CD4-positive, alpha-beta T cell treated with Interleukin-10 for 1 hour (primary cell): ENCODE data around the gene PRIM1.
"Not testable (repeated sequence)": the region's sequence is repeated elsewhere in the genome, so short reads cannot be mapped to it uniquely, and the experiment has no call there.

Experiments used
- DNase-seq: peaks from one replicate; pipeline ENCODE4 v3.0.0-alpha.2; 2020

The PRIM1 gene

DNA sequence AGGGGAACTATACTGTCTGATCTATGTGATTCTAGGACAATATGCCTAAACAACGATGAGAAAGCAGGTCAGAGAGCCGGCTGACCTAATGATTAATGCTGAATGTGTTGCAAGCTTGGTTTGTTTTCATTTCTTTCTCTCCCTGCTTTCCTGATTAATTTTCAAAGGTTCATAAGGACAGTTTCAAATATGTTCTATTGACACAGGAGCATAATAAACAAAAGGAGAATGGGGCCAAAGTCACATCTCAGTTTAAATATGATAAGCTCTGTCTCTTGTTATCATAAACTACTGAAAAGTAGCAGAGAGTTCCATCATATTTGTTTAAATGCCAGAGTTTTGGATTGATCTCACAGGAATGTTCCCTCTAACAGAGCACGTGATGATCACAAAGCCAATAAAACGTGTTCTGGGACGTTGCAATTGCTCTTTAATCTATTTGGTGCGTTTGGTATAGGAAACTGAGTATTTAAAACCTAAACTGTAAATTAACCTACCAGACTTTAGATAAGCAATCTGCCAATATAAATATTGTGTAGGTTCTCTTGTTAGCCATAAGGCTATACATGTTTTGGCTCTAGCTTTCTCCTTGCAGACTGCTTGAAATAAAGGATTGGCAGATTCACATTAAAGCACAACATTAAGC is 7.3 kb upstream of the PRIM1 start:
- no peak for DNase-seq

DNA sequence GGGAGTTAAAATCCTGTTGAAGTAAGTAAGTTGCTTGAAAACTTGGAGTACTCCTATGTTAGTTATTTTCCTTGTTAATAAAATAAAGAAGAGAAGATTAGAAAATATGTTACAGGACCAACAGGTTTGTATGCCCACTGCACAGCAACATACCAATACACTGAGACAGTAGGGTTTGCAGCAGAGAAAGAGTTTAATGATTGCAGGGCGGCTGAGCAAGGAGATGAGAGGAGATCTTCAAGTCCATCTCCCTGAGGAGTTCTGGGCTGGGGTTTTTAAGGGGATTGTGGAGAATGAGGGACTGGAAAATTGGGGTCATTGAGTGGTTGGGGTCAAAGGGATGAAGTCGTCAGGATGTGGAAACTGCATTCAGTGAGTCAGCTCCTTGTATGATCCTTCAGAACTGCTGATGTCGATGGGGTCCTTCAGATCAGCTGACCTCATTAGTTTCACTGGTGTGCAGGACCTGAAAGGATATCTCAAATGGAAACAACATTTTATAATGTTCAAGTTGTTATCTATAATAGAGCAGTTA is 6.7 kb upstream of the PRIM1 start:
- DNase-seq = no peak

DNA sequence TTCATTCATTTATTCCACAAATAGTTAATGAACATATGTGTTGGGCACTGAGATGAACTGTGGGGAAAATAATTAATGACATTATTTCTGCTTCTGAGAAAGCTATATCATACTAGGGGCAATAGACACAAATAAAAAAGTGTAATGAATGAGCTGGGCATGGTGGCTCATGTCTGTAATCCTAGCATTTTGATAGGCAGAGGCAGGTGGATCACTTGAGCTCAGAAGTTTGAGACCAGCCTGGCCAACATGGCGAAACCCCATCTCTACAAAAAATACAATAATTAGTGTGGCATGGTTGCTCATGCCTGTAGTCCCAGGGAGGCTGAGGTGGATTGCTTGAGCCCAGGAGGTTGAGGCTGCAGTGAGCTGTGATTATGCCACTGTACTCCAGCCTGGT is 5.8 kb upstream of the PRIM1 start:
- not testable (repeated sequence) for DNase-seq

DNA sequence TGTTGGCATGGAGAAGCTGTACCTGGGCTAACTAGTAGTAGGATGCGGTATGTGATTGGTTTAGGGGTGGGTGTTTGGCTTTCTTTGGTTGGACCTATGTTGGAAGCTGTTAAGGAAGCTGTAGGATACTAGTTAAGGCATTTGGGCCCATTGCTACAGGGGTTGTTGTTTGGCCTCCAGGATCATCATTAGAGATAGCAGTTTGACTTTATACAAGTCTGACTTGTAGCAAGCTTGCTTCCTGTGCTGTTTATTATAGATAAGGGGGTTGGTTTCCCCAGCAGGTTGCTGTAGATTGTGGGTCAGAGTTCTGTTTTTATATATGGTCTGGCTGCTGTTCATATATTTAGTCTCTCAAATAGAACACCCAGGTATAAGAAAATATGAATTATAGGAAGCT is 1.4 kb upstream of the PRIM1 start:
- DNase-seq = no peak

DNA sequence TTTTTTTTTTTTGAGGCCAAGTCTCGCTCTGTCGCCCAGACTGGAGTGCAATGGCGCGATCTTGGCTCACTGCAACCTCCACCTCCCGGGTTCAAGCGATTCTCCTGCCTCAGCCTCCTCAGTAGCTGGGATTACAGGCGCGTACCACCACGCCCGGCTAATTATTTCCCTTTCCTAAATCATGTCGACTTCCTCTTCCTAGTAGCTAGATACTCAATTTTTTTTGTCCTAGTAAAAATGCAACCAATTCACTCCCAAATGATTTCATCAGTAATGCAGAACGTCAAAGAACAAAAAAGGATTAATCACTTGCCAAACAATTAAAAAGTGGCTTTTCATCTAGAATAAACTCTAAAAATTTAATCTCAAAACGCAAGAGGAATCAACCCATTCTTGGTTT is 1.5 kb downstream of the PRIM1 start:
- DNase-seq = not testable (repeated sequence)

DNA sequence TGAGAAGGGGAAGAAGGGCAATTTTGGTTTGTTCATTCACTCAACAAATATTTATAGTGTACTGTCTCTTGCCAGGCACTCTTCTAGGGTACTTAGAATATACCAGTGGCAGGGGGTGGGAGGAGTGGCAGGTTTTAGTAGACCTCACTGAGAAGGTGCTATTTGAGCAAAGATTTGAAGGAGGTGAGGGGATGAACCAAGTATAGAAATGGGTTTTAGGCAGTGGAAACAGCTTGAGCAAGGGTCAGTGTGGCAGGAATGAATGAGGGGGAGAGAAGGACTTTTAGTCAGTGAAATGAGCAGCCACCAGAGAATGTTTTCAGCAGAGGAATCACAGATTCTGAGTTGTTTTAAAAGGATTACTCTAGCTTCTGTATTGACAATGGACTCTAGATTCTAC is 2.3 kb downstream of the PRIM1 start:
- DNase-seq = no peak

DNA sequence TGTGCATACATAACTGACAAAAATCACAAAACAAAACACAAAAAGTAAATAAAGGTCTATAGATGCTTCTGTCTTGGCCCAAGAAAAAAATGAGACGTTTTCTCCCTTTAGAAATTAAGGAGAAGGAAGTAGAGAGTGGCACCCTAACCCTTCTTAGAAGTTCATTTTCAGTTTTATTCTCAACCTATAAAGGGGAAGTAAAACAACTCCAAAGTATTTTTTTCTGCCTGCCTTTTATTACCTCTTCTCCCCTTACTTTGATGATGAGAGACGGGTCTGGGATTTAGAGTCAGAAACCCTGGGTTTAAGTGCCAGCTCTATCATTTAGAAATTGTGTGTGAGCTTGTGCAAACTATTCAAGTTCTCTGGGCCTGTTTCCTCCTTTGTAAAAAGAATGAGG is 2.8 kb downstream of the PRIM1 start:
- DNase-seq = no peak

DNA sequence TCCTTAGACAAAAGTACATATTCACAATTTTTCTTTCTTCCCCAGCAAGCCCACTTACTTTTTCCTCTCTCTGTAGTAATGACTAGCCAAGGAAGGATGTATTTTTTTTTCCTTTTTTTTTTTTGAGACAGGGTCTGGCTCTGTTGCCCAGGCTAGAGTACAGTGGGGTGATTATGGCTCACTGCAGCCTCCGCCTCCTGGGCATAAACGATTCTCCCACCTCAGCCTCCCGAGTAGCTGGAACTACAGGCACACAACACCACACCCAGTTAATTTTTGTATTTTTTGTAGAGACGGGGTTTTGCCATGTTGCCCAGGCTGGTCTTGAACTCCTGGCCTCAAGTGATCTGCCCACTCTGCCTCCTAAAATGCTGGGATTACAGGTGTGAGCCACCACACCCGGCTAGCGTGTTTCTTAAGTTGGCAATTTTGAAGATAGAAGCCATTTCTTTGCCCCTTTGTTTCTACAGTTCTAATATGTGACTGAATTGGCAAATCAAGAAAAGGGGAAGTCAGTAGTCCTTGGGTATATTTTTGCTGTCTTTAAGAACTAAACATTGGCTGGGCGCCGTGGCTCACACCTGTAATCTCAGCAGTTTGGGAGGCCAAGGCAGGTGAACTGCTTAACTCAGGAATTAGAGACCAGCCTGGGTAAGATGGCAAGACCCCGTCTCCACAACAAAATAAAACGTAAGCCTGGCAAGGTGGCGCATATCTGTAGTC is 23.8 kb downstream of the PRIM1 start:
- no peak for DNase-seq

DNA sequence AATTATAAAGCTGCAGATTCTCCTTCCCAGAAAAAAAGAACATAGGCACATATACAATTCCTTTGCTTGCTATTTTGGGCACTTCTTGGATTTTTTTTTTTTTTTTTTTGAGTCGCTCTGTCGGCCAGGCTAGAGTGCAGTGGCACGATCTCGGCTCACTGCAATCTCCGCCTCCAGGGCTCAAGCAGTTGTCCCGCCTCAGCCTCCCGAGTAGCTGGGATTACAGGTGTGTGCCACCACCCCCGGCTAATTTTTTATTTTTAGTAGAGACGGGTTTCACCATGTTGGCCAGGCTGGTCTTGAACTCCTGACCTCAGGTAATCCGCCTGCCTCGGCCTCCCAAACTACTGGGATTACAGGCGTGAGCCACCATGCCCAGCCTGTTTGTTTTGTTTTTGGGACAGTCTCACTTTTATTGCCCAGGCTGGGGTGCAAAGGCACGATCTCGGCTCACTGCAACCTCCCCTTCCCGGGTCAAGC is 25.9 kb downstream of the PRIM1 start:
- DNase-seq = not testable (repeated sequence)

DNA sequence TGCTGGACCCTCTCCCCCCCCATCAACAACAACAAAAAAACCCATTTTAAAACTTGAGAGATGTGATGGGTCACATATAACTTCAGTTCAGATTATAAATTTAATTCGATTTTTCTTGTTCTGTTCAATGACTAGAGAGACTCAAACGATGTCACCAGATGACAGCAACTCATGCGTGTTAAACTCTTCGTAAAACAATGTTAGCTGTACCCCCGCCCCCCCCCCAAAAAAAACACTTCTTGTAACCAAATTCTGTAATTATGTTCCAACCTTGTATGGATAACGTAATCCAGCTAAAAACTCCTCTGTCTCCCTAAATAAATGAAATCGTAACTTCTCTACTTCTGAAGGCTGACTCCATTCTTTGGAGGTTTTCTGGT is 26.4 kb downstream of the PRIM1 start:
- DNase-seq = no peak

DNA sequence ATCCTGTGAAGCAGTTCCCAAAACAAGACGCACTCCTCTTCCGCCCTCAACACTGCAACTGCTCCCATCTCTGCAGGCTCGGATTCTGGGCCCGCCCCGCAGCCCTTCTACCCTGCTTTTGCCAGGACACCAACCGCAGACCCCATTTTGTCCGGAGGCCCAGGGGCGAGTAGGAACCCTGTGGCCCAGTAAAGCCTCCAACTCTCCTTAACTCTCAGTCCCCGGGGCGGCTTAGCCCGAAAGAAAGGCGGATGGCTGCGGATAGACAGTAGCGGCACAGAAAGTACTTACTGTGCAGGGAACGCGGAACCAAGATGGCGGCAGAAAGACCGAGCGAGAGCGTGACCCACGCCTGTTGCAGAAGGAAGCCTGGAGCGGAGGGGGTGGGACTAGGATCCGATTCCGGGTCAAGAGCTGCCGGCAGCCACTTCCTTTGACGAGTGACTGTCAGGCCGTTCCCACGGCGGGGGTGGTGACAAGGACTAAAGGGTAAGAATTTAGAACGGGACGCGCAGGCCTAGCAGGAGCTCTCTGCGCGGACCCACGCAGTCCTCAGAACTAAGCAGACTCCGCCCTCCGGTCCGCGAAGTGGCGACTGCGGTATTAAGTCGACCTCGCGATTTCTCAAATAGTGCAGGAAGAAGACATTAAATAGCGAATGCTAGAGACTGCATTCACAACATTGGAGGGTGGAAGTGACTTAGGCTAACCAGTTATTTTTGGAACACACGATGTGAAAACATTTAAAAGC is 27.0 kb downstream of the PRIM1 start, which contains the start of gene NACA:
Gene NACA (minus strand): TSS at position 328 of the 751 bp plus-strand sequence. CDS start 778 bp downstream, outside the sequence.
- peak; percentile 98 for DNase-seq

DNA sequence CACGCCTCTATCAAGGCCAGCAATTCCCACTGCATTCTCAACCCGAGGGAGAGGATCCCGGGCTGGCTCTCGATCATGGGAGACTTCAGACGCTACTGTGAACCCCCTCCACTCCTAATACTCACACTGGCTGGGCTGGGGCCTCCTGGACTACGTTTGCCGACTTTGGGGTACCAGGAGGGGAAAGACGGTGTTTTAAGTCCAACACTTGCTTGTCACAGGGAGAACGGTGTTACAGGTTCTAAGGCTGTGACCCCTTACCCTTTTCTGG is 27.5 kb downstream of the PRIM1 start:
- DNase-seq = no peak

DNA sequence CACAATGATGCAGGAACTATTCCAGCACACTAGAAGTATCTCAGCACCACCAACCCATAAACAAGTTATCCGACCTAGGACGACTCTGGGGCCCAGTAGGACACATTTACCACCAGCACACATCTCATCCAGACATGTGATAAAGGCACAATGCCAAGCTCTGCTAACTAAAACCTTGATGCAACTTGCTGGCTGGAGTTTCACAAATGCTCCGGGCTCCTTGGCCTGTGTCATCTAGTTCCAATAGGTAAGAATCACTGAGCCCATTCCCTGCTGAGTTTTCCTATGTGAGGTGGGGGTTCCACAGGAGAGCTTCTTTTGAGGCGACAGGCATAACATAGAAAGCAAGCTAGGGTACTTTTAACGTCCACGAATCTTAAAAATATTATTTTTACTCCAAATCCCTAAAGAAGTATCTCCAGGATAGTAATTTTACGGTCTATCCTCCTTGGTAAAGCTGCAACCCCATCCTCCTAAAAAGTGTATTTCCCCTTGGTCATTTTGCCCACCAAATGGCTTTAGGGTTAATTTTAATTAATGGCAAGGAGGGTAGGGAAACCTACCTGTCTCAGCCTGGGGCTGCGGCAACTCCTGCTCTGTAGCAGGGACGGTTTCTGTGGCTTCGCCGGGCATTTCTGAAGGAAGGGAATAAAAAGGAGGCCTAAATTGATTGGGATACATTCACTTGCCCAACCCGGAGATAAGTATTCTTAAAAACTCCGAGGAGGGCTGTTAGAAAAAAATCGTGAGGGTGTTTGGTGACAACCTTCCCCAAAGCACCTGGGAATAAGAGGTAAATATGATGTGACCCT is 28.0 kb downstream of the PRIM1 start:
- peak; percentile 24 for DNase-seq

DNA sequence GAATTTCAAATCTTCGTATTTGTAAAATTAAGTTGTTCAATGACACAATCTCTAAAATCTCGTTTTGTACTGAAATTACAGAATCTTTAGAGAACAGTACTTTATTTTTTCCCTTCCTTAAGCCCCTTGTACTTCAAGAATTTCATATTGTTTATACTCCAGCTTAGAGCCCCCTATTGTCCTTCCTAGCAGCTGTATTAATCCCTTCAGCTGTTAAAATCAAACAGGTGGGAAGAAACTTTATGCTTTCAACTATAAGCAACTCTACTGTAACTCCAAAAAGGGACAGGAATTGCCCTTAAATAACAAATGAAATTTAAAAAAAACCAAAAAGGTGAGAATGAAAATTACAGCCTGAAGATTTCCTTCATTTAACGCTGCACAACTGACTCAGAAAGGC is 28.8 kb downstream of the PRIM1 start:
- no peak for DNase-seq

DNA sequence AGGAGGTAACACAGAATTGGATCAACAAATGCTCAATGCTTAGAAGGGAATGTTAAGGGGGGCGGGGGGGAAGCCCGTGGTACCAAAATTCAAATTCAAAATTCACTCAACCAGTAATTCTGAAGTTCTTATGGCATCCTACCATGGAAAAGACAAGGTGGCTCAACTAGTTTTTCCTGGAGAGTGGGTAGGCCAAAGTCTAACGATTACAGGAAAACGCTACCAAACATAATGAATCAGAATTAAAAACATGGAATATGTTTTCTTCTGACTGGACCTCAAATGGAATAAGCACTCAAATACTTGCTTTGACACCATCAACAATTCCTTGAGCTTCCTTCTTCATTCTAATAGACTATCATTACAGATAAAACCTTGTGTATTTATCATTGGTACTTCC is 29.3 kb downstream of the PRIM1 start:
- DNase-seq = no peak

DNA sequence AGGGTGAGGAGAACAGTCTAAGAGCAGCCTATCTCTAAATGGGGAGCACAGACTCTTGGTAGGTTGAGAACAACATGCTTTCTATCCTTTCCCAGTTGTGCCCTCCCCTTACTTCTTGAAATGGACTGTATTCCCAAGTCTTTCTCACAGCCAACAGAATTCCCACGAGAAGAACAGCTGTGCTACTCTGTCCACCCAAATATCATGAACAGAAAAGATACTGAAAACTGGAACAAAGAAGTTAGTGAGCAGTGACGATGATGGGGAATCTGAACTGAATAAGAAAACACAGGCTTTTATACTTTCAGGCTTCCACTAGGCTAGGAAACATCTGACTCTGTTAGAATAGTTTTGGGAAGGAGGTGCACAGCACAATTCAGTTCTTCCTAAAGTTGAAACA is 30.4 kb downstream of the PRIM1 start:
- DNase-seq = no peak

DNA sequence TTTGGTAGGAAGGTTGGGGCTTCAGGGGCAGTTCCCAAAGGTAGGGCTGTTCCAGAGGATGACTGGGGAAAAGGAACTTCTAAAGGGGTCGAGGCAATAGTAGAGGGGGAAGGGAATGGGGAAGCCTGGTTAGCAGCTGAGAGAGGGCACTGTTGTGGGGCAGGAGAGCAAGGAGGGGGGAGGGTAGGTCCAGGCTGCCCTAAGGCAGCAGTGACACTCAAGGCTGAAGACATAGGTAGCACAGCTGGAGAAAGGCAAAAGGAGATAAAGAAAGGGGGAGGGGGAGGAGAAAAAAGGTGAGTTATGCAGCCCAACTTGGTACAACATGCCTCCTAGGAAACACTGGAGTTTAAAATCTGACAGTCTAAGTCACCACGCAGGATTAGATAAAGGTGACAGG is 30.9 kb downstream of the PRIM1 start:
- DNase-seq = no peak

DNA sequence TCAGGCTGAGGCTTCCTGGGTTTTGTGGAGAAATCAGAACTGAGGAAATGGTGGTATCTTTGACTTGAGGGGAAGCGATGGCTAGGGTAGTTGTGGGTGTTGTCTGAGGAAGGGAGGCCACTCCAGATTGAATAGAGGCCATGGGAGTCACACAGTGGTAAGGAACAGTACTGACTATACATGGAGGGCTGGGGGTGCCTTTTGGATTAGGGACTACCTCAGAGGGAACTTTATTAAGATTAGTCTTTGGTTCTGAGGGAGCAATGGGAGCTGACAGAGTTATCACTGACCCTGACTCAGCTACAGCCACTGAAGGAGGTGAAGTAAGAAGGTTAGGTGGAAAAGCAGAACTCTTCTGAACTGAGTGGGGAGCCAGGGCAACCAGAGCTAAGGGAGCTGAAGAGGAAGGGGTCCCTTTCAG is 31.4 kb downstream of the PRIM1 start:
- DNase-seq = no peak

DNA sequence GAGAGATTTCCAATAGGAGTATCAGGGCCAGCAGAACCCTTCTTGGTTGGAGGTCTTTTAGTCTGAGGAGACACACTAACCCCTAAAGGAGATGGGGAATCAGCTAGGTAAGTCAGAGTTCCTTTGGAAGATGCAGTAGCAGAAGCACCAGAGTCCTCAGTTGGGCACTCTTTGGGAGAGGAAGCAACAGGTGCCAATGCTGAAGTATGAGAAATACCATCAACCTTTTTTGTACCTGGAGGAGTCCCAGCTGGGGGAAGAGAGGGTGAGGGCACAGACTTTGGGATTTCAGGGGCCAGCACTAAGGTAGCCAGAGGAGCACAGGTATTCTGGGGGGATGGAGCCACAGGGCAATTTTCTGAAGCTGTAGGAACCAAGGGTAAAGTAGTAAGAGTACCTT is 33.1 kb downstream of the PRIM1 start:
- no peak for DNase-seq

DNA sequence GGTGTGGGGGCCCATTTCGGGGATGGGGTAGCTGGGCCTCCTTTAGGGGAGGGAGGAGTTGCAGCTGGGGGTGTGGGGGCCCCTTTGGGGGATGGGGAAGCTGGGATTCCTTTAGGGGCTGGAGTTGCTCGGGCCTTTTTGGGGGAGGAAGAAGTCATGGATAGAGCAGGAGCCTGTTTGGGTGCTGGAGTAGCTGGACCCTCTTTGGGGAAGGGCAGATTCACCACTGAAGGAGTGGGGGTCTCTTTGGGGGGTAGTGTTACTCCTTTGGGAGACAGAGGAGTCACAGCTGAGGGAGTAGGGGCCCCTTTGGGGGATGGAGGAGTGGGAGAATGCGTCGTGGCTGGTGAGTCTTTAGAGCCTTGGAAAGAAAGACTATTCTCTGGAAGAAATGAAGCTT is 33.5 kb downstream of the PRIM1 start:
- DNase-seq = no peak

DNA sequence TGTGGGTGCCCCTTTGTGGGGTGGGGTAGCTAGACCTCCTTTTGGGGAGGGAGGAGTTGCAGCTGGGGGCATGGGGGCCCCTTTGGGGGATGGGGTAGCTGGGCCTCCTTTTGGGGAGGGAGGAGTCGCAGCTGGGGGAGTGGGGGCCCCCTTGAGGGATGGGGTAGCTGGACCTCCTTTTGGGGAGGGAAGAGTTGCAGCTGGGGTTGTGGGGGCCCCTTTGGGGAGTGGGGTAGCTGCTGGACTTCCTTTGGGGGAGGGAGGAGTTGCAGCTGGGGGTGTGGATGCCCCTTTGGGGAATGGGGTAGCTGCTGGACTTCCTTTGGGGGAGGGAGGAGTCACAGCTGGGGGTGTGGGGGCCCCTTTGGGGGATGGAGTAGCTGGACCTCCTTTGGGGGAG is 34.0 kb downstream of the PRIM1 start:
- DNase-seq = no peak

DNA sequence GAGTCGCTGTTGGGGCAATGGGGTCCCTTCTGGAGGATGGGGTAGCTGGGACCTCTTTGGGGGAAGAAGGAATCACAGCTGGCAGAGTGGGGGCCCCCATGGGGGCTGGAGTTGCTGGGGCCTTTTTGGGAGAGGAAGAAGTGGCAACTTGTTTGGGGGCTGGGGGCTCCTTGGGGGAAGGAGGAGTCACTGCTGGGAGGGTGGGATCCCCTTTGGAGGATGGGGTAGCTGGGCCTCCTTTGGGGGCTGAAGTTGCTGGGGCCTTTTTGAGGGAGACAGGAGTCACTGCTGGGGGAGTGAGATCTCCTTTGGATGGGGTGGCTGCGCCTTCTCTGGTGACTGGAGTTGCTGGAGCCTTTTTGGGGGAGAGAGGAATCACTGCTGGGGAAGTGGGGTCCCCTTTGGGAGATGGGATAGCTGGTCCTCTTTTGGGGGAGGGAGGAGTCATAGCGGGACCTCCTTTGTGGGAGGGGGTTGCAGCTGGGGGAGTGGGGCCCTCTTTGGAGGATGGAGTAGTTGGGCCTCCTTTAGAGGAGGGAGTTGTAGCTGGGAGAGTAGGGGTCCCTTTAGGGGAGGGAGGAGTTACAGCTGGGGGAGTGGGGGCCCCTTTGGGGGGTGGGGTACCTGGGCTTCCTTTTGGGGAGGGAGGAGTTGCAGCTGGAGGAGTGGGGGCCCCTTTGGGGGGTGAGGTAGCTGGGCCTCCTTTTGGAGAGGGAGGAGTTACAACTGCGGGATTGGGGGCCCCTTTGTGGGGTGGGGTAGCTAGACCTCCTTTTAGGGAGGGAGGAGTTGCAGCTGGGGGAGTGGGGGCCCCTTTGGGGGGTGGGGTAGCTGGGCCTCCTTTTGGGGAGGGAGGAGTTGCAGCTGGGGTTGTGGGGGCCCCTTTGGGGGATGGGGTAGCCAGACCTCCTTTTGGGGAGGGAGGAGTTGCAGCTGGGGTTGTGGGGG is 34.9 kb downstream of the PRIM1 start:
- DNase-seq = no peak
